ENCODE data around the gene PRR5. TPM values are rescaled to one million over a fixed set of nuclear protein-coding genes. Genes with fewer than 3 reads are reported as not detected.

PRR5 gene
- total RNA-seq, 1 experiment from 2014 or later: 26.9 TPM

GRCh38 chr22:44682556-44683168 lies 19.3 kb upstream of the PRR5 start:
- Histone ChIP-seq H3K36me3 (ENCODE audit: control insufficient read depth in 1 of 2, insufficient read depth in 2 of 2, low read length in 2 of 2) (no peaks in the 10 kb centered on the region), H4K20me1 (ENCODE audit: insufficient read depth) (no peaks in the 10 kb centered on the region), H3K79me2 (ENCODE audit: insufficient read depth, low read length) (no peaks in the 10 kb centered on the region), H3K9me2 (ENCODE audit: insufficient read depth) (no peaks in the 10 kb centered on the region), H3K4me2 (ENCODE audit: low read length) (no peak overlapping the region), H2AFZ (ENCODE audit: low read depth, low read length, poor library complexity, severe bottlenecking) (no peak overlapping the region), H3K4me1 (ENCODE audit: control insufficient read depth in 1 of 2, insufficient read depth in 2 of 2, low read length in 2 of 2) (peaks cover 13 to 18% of the 10 kb centered on the region in 2 experiments), H3K27me3 (ENCODE audit: insufficient read depth, low read length) (no peaks in the 10 kb centered on the region), H3K27ac (ENCODE audit: low read depth, low read length) (no peak overlapping the region), H3K9ac (ENCODE audit: low read length) (no peak overlapping the region), H3K4me3 (replicated peaks in 1 of 2; ENCODE audit: low read depth in 1 of 2, low read length in 2 of 2) (no peak overlapping the region), H3K9me3 (ENCODE audit: control insufficient read depth in 1 of 2, insufficient read depth in 1 of 2, low read depth in 1 of 2, low read length in 2 of 2) (no peaks in the 10 kb centered on the region)
- ChIA-PET RAD21 (ENCODE audit: low non-redundant PET in 1 of 2, low total read pairs in 2 of 2, uncharacterized antibody in 2 of 2, unreplicated experiment in 2 of 2) (no interaction called here), POLR2A (no interaction called here), CTCF (no interaction called here)
- DNase-seq (ENCODE audit: low read depth, low spot score) (no peak), ATAC-seq (no peak)
- intact Hi-C loops (cut with micrococcal nuclease): no loop called here
- BruUV-seq (replicated peaks): no TSS peak
- no peak for TF ChIP-seq SP1 (IDR thresholded peaks at IDR 0.05; ENCODE audit: low read depth)
- no peak for TF ChIP-seq POLR2A (IDR thresholded peaks at IDR 0.05; ENCODE audit: borderline replicate concordance, extremely low read depth, insufficient read depth, insufficient read length)
- no peak for TF ChIP-seq SRF (IDR thresholded peaks at IDR 0.05; ENCODE audit: low read depth)
- no peak for TF ChIP-seq YY1 (IDR thresholded peaks at IDR 0.05; ENCODE audit: extremely low read depth, insufficient replicate concordance, low read depth, low read length)
- no peak for TF ChIP-seq REST (IDR thresholded peaks at IDR 0.05; ENCODE audit: low read depth)
- no peak for TF ChIP-seq MAX (IDR thresholded peaks at IDR 0.05)
- TF ChIP-seq CTCF (IDR thresholded peaks at IDR 0.05 in 2 of 3, conservative IDR thresholded peaks at IDR 0.05 in 1 of 3; ENCODE audit: borderline replicate concordance in 1 of 3, insufficient read depth in 1 of 3, low read depth in 2 of 3, low read length in 2 of 3): no peak
- TF ChIP-seq EZH2 (IDR thresholded peaks at IDR 0.05): no peak
- no peak for TF ChIP-seq CEBPB (IDR thresholded peaks at IDR 0.05; ENCODE audit: low read depth)
- no peak for TF ChIP-seq SIN3A (IDR thresholded peaks at IDR 0.05; ENCODE audit: low read depth)
- TF ChIP-seq JUND (IDR thresholded peaks at IDR 0.05): no peak
- TF ChIP-seq ZBTB33 (IDR thresholded peaks at IDR 0.05; ENCODE audit: extremely low read depth, insufficient replicate concordance, low read length): no peak
- no peak for TF ChIP-seq ZNF274 (IDR thresholded peaks at IDR 0.05; ENCODE audit: low read depth, low read length)
- TF ChIP-seq ELF1 (IDR thresholded peaks at IDR 0.05; ENCODE audit: borderline replicate concordance, low read depth): no peak
- TF ChIP-seq ZFX (IDR thresholded peaks at IDR 0.05): no peak
- TF ChIP-seq FOSL1 (IDR thresholded peaks at IDR 0.05; ENCODE audit: low read depth): no peak
- no peak for TF ChIP-seq EGR1 (IDR thresholded peaks at IDR 0.05; ENCODE audit: low read depth)
